CD4-positive, alpha-beta memory T cell (primary cell): ENCODE measurements around the gene HAS3. TPM values are rescaled to one million over a fixed set of nuclear protein-coding genes. Genes with fewer than 3 reads are reported as not detected.
A peak's percentile ranks its signal among the peaks of the same experiment; 100 is the strongest.

Experiments used
- CTCF ChIA-PET: fragments of 350-600 bp; sonication (Branson Sonifier 250); formaldehyde crosslinking; loops from one replicate; lab custom pipeline; 2021; ENCODE audit warnings: inconsistent platforms; ENCODE audit not compliant: partially characterized antibody; lab: Charles Lee
- POLR2A ChIA-PET: fragments of 350-600 bp; sonication (Branson Sonifier 250); formaldehyde crosslinking; loops from one replicate; lab custom pipeline; 2021; ENCODE audit not compliant: partially characterized antibody; lab: Charles Lee
- DNase-seq, 5 donors: peaks; one replicate each; pipeline versions ENCODE4 v3.0.0 to v3.0.0-alpha.2; 2020 to 2022; ENCODE audit warnings: mixed read lengths in 1 of 5
- H3K27ac ChIP-seq: one replicate; pipeline ENCODE4 v1.7.0; 2013; ENCODE audit warnings: low read depth, low read length
- H3K27me3 ChIP-seq: 2 replicates; pipeline ENCODE4 v1.7.0; 2013; ENCODE audit warnings: mild to moderate bottlenecking, low read length, moderate library complexity; ENCODE audit not compliant: insufficient read depth
- H3K36me3 ChIP-seq: 2 replicates; pipeline ENCODE4 v1.7.0; 2013; ENCODE audit warnings: mild to moderate bottlenecking, low read length, moderate library complexity; ENCODE audit not compliant: insufficient read depth
- H3K4me1 ChIP-seq: 2 replicates; pipeline ENCODE4 v1.7.0; 2013; ENCODE audit warnings: mild to moderate bottlenecking, low read length, moderate library complexity; ENCODE audit not compliant: insufficient read depth
- H3K4me3 ChIP-seq, 2 donors: one replicate each; pipeline ENCODE4 v1.7.0; 2013; ENCODE audit warnings: low read length in 2 of 2, mild to moderate bottlenecking in 1 of 2
- H3K9me3 ChIP-seq, 2 donors: one replicate each; pipeline ENCODE4 v1.7.0; 2013; ENCODE audit warnings: low read length in 2 of 2, control low read depth in 1 of 2; ENCODE audit not compliant: control insufficient read depth in 1 of 2
- H3K27ac Mint-ChIP-seq, 7 donors: one replicate each; pipeline ENCODE4 v1.8.0; 2020 to 2021; ENCODE audit warnings: mixed read lengths in 7 of 7, mild to moderate bottlenecking in 6 of 7, inconsistent platforms in 3 of 7, moderate library complexity in 3 of 7
- H3K27me3 Mint-ChIP-seq, 2 donors: one replicate each; pipeline ENCODE4 v1.8.0; 2020 to 2021; ENCODE audit warnings: mixed read lengths in 2 of 2
- H3K36me3 Mint-ChIP-seq, 2 donors: one replicate each; pipeline ENCODE4 v1.8.0; 2020 to 2021; ENCODE audit warnings: mixed read lengths in 2 of 2, inconsistent platforms in 1 of 2, mild to moderate bottlenecking in 1 of 2
- H3K4me1 Mint-ChIP-seq, 4 donors: one replicate each; pipeline ENCODE4 v1.8.0; 2020 to 2021; ENCODE audit warnings: mixed read lengths in 4 of 4, mild to moderate bottlenecking in 1 of 4
- H3K4me3 Mint-ChIP-seq, 8 donors: one replicate each; pipeline ENCODE4 v1.8.0; 2020 to 2021; ENCODE audit warnings: mixed read lengths in 8 of 8, mild to moderate bottlenecking in 7 of 8, moderate library complexity in 6 of 8, inconsistent platforms in 3 of 8
- H3K9me3 Mint-ChIP-seq, 8 donors: one replicate each; pipeline ENCODE4 v1.8.0; 2020 to 2021; ENCODE audit warnings: mixed read lengths in 8 of 8, mild to moderate bottlenecking in 5 of 8, inconsistent platforms in 3 of 8, moderate library complexity in 1 of 8
- intact Hi-C: fragments of 100-400 bp; cut with micrococcal nuclease; formaldehyde crosslinking; loops from one replicate; pipeline ENCODE4 v1.15.1; 2023
- polyA plus RNA-seq, 2 donors: library from polyadenylated mRNA; unstranded; fragments of 300-500 nt; fragmentation: Illumina TruSeq; gene quantifications; one replicate each; pipeline ENCODE4 v1.2.3, GENCODE V29; 2021
- total RNA-seq, 2 experiments: library from RNA; stranded (reverse); gene quantifications; one replicate each; pipeline ENCODE4 v1.2.3, GENCODE V29; 2021

HAS3 gene
- total and polyA plus RNA-seq, 4 experiments from 2014 or later: 0.07 to 3.3 (median 2.7) TPM; not detected in 1

DNA sequence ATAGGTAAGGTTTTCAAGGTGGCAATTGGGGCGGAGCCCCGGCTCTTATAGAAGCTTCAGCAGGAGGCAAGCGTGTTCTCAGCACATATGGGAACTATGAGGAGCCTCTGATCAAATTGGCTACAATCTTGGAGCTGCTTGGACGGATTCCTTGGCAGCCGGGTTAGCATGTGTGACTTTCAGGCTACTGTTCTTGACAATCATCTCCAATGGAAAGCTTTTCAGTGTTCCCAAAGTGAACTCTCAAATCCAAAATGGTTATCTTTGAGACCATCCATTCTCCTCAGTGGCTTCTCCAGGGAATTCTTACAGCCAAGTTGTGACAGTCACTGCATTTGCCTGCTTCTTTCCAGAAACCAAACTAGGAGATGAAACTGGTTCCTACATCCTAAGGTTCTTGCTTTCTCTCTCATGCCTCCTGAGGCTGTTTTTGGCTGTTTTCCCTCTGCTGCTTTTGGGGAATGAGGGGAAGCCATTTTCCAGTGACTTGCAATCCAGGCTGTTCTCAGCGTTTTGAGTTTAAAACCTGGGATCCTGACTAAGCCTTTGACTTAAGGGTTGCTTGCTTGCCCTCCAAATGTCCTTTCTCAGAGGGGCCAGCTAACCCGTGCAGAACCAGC is 10.9 kb downstream of the HAS3 start:
- Histone ChIP-seq H3K4me1 (peaks cover 3% of the 10 kb centered on the region), H3K9me3 (no peaks in the 10 kb centered on the region), H3K27me3 (no peaks in the 10 kb centered on the region), H3K4me3 (no peak overlapping the region), H3K27ac (no peak overlapping the region), H3K36me3 (peaks cover 58% of the 10 kb centered on the region)
- POLR2A ChIA-PET: no interaction called here
- Mint-ChIP-seq H3K27me3 (no peaks in the 10 kb centered on the region), H3K9me3 (no peaks in the 10 kb centered on the region), H3K36me3 (peaks cover 43 to 61% of the 10 kb centered on the region in 2 donors), H3K27ac (no peak overlapping the region), H3K4me1 (peaks cover 0 to 16% (median 3%) of the 10 kb centered on the region in 4 donors), H3K4me3 (no peak overlapping the region)
- CTCF ChIA-PET: interaction anchor here (0.9 to 6.8 kb wide), 2 partner anchors 7 to 17 kb away, joined by 3 to 54 read pairs; partner anchors contain the start of genes CHTF8 and UTP4
- DNase-seq: no peak
- intact Hi-C loops: no loop called here

DNA sequence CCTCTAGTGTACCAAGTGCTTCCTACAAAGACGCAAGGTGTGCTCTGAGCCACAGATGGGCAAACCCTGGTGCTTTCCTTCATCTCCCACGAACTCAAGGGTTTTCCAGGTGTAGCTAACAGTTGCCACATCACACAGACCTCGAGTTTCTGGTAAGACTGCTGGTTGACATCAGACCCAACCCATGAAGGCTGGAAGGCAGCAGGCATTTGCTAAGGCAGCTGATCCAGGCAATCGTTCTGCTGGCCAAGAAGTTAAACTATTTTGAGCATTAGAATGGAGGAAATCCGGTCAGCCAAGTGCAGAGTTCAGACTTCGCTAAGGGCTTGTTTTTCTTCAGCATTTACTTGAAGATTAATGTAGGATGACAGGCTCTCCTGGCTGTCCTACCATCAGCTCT is 11.5 kb downstream of the HAS3 start:
- intact Hi-C loops: no loop called here
- DNase-seq: no peak
- CTCF ChIA-PET: interaction anchor here (0.9 to 1.2 kb wide), 2 partner anchors 9 to 16 kb away, joined by 3 read pairs; partner anchors contain the start of genes CHTF8 and UTP4
- Mint-ChIP-seq H3K9me3 (no peaks in the 10 kb centered on the region), H3K36me3 (peaks cover 41 to 60% of the 10 kb centered on the region in 2 donors), H3K4me3 (no peak overlapping the region), H3K27ac (peak overlapping the region in 1 of 7 donors; percentile 8), H3K27me3 (no peaks in the 10 kb centered on the region), H3K4me1 (peaks cover 0 to 16% (median 3%) of the 10 kb centered on the region in 4 donors)
- Histone ChIP-seq H3K4me3 (no peak overlapping the region), H3K27ac (no peak overlapping the region), H3K27me3 (no peaks in the 10 kb centered on the region), H3K4me1 (peaks cover 3% of the 10 kb centered on the region), H3K9me3 (no peaks in the 10 kb centered on the region), H3K36me3 (peaks cover 58% of the 10 kb centered on the region)
- POLR2A ChIA-PET: no interaction called here

DNA sequence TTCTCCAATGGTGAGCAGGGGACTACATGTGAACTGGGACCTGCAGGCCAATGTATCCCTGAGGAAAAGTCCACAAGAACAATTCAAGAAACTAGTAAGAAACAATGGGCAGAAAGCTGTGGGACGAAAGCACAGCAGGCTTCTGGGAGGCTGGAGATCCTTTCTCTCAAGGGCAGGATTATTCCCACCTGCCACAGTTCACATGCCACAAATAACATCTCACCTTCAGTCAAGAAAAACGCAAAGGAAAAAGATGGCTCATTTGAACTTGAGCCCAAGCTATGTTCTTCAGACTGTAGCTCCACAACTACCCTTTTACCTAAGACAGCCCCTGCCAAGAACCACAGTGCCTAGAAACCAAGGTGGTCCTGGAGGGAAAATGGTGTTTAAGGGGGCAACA is 13.0 kb downstream of the HAS3 start:
- H3K27me3 ChIP-seq: no peaks in the 10 kb centered on the region
- POLR2A ChIA-PET: interaction anchor here (1.5 kb wide), 1 partner anchor 14 kb away, joined by 3 read pairs; the partner anchor contains the start of gene UTP4
- H3K9me3 ChIP-seq: no peaks in the 10 kb centered on the region
- H3K4me3 ChIP-seq: no peak overlapping the region
- Mint-ChIP-seq H3K9me3 (no peaks in the 10 kb centered on the region), H3K36me3 (peaks cover 41 to 56% of the 10 kb centered on the region in 2 donors), H3K4me1 (peaks cover 0 to 11% (median 3%) of the 10 kb centered on the region in 4 donors), H3K27me3 (no peaks in the 10 kb centered on the region), H3K27ac (peak overlapping the region in 1 of 7 donors; percentile 46), H3K4me3 (no peak overlapping the region)
- no peaks in the 10 kb centered on the region for H3K4me1 ChIP-seq
- peaks cover 58% of the 10 kb centered on the region for H3K36me3 ChIP-seq
- intact Hi-C loops: no loop called here
- no peak for DNase-seq
- no peak overlapping the region for H3K27ac ChIP-seq
- CTCF ChIA-PET: interaction anchor here (1.2 kb wide), 1 partner anchor 598 kb away, joined by 3 read pairs; no protein-coding TSS in a partner anchor

DNA sequence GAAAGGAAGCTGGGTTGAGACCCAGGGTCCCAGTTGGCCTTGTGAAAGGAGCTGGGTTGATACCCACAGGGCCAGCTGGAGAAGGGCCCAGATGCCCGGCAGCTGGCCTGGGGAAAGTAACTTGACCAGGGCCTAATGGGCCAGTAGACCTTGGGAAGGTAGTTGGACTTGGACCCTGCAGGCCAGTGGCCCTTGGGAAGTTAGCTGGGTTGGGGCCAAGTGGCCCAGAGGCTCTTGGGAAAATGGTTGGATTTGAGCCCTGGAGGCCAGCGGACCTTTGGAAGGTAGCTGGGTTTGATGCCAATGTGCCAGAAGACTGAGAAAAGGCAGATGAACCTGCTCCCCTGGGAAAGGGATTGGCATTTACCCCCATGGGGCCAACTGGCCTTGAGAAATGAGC is 13.5 kb downstream of the HAS3 start:
- no peaks in the 10 kb centered on the region for H3K9me3 ChIP-seq
- Mint-ChIP-seq H3K9me3 (no peaks in the 10 kb centered on the region), H3K27ac (no peak overlapping the region), H3K27me3 (no peaks in the 10 kb centered on the region), H3K36me3 (peaks cover 36 to 53% of the 10 kb centered on the region in 2 donors), H3K4me3 (no peak overlapping the region), H3K4me1 (peaks cover 2 to 13% (median 4%) of the 10 kb centered on the region in 4 donors)
- H3K4me3 ChIP-seq: no peak overlapping the region
- H3K36me3 ChIP-seq: peaks cover 56% of the 10 kb centered on the region
- ChIA-PET POLR2A (interaction anchor here (1.1 kb wide), 1 partner anchor 14 kb away, joined by 3 read pairs; the partner anchor contains the start of gene UTP4), CTCF (interaction anchor here (1.2 kb wide), 1 partner anchor 598 kb away, joined by 3 read pairs; no protein-coding TSS in a partner anchor)
- H3K4me1 ChIP-seq: no peaks in the 10 kb centered on the region
- DNase-seq: no peak
- no peaks in the 10 kb centered on the region for H3K27me3 ChIP-seq
- no peak overlapping the region for H3K27ac ChIP-seq
- intact Hi-C loops: no loop called here

DNA sequence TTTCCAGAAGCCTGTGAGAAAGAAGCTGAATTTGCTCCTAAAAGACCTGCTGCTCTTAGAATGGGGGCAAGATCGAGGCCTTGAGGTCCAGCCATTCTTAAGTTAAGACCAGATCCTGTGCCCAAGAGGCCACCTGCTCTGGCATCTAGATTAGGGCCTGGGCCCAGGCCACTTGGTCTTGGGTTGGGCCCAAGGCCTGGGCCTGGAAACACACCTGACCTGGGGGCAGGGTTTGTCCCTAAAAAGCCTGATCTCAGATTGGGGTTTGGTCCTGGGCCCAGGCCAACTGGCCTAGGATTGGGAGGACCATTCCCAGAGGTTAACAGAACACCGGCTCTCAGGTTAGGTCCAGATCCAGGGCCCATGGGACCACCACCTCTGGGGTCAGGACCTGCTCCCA is 14.1 kb downstream of the HAS3 start:
- intact Hi-C loops: no loop called here
- peaks cover 34 to 52% of the 10 kb centered on the region in 2 donors for H3K36me3 Mint-ChIP-seq
- no peak for DNase-seq
- Histone ChIP-seq H3K27ac (no peak overlapping the region), H3K4me3 (no peak overlapping the region), H3K9me3 (no peaks in the 10 kb centered on the region), H3K4me1 (no peaks in the 10 kb centered on the region), H3K36me3 (peaks cover 51% of the 10 kb centered on the region), H3K27me3 (no peaks in the 10 kb centered on the region)
- H3K27me3 Mint-ChIP-seq: no peaks in the 10 kb centered on the region
- no peaks in the 10 kb centered on the region for H3K9me3 Mint-ChIP-seq
- POLR2A ChIA-PET: interaction anchor here (1.1 kb wide), 1 partner anchor 13 kb away, joined by 3 read pairs; the partner anchor contains the start of gene UTP4
- no peak overlapping the region for H3K27ac Mint-ChIP-seq
- H3K4me3 Mint-ChIP-seq: no peak overlapping the region
- peaks cover 5 to 15% (median 6%) of the 10 kb centered on the region in 4 donors for H3K4me1 Mint-ChIP-seq
- CTCF ChIA-PET: no interaction called here

DNA sequence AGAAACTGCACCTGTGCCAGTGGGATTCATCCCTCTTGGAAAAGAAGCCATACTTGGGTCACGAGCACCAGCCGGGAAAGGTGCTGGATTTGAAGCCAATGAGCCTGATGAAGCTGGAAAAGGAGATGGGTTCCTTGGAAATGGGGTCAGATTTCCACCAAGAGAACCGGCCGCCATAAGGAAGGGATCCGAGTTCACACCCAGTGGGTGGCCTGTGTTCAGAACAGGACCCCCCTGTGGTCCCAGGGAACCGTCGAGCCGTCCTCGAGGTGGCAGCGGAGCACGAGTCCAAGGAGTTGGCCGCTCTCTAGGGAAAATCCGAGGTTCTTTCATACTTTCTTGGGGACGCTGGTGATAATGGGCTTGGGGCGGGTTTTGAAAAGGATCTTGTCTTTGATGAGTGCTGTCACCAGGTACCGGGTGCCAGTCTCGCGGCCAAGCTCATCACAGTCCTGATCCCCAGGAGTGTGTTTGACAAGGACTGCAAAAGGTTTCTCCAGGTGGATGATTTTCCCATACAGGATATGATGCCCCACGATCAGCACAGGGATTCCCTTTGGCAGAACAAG is 14.7 kb downstream of the HAS3 start:
- no peak overlapping the region for H3K27ac ChIP-seq
- H3K36me3 ChIP-seq: peaks cover 44% of the 10 kb centered on the region
- no peaks in the 10 kb centered on the region for H3K4me1 ChIP-seq
- H3K9me3 Mint-ChIP-seq: no peaks in the 10 kb centered on the region
- intact Hi-C loops: loop anchor here (5.0 kb wide), 1 partner anchor 273 kb away; no protein-coding TSS in a partner anchor
- no peaks in the 10 kb centered on the region for H3K27me3 ChIP-seq
- peaks cover 5 to 17% (median 6%) of the 10 kb centered on the region in 4 donors for H3K4me1 Mint-ChIP-seq
- no peaks in the 10 kb centered on the region for H3K9me3 ChIP-seq
- H3K4me3 ChIP-seq: no peak overlapping the region
- ChIA-PET POLR2A (no interaction called here), CTCF (interaction anchor here (5.9 kb wide), 1 partner anchor 7 kb away, joined by 54 read pairs; no protein-coding TSS in a partner anchor)
- H3K4me3 Mint-ChIP-seq: no peak overlapping the region
- H3K36me3 Mint-ChIP-seq: peaks cover 28 to 45% of the 10 kb centered on the region in 2 donors
- H3K27me3 Mint-ChIP-seq: no peaks in the 10 kb centered on the region
- H3K27ac Mint-ChIP-seq: no peak overlapping the region
- DNase-seq: no peak

DNA sequence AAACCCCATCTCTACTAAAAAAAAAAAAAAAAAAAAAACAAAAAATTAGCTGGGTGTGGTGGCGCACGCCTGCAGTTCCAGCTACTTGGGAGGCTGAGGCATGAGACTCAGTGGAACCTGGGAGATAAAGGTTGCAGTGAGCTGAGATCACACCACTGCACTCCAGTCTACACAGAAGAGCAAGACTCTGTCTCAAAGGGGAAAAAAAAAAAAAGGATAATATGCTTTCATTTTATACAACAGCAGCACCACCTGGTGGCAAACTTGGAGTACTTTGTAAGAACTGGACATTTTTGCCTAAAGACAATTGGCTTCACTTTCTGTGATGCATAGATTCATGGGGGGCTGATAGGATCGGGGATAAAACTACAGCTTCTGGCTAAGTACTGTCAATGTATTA is 18.5 kb downstream of the HAS3 start:
- H3K27me3 ChIP-seq: no peaks in the 10 kb centered on the region
- Mint-ChIP-seq H3K4me1 (peaks cover 14 to 38% (median 20%) of the 10 kb centered on the region in 4 donors), H3K36me3 (peaks cover 15 to 38% of the 10 kb centered on the region in 2 donors), H3K9me3 (no peaks in the 10 kb centered on the region), H3K27ac (peak overlapping the region in 4 of 7 donors; percentile 12 to 87 (median 64)), H3K4me3 (no peak overlapping the region), H3K27me3 (no peaks in the 10 kb centered on the region)
- POLR2A ChIA-PET: interaction anchor here (0.7 to 2.6 kb wide), 3 partner anchors 9 to 596 kb away, joined by 3 to 12 read pairs (median 3); partner anchors contain the start of genes CHTF8 and UTP4
- H3K36me3 ChIP-seq: peaks cover 22% of the 10 kb centered on the region
- CTCF ChIA-PET: interaction anchor here (0.7 to 5.9 kb wide), 27 partner anchors 10 to 1985 kb away, joined by 3 to 54 read pairs (median 5); partner anchors contain the start of genes CHTF8, HAS3 and UTP4
- no peaks in the 10 kb centered on the region for H3K9me3 ChIP-seq
- intact Hi-C loops: loop anchor here (1.0 to 5.0 kb wide), 2 partner anchors 277 to 596 kb away; no protein-coding TSS in a partner anchor
- DNase-seq: peak; percentile 64 to 75 (median 71)
- no peaks in the 10 kb centered on the region for H3K4me1 ChIP-seq
- no peak overlapping the region for H3K4me3 ChIP-seq
- no peak overlapping the region for H3K27ac ChIP-seq
